GM12875 (cell line): ENCODE data around the gene SYT5.

Experiments used
- H3K4me3 ChIP-seq: one replicate; pipeline ENCODE4 v1.5.1; 2011; ENCODE audit warnings: low read depth, low read length, control low read depth
- TF ChIP-seq, protein P1 (sequence below): IDR thresholded peaks from 2 replicates; pipeline ENCODE4 v1.5.1; 2011; ENCODE audit warnings: low read depth, mild to moderate bottlenecking, control low read depth, inconsistent platforms, low read length, moderate library complexity, borderline replicate concordance; ENCODE audit not compliant: insufficient read depth

SYT5 gene

DNA sequence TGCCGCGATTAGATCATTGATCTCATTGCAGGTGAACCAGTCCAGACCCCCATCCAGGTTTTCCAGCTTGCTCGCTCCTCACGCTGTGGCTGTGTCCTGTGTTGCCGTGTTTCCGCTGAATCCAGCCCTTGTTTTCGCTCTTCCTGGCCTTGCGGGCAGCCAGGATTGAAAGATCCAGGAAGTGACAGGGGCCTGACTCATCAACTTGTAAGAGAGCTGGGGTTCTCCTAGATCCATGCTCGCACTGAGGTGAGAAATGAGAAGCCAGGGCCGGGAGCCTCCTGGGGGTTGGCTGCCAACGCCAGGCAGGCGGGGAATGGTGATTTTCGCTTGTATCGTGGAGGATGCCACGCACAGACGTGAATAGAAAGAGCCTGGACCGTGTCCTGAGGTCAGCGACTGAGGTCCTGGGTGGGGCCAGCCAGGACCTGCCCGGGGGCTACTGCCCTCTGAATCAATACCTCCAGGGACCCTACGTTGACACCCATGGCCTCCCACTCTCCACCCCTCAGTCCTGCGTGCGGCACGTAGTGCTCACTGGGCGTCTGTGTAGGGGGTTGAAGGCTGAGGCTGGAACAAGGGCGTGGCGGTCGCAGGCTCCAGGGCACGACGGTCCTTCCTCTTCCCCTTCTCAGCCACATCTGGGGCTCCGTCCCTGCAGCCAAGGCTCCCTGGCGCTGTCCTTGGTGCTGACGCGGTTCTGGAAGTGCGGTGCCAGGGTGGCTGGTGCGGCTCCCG is 36.5 kb upstream of the SYT5 start:
- peak overlapping the region; percentile 15 for H3K4me3 ChIP-seq
- TF ChIP-seq, protein P1, sequence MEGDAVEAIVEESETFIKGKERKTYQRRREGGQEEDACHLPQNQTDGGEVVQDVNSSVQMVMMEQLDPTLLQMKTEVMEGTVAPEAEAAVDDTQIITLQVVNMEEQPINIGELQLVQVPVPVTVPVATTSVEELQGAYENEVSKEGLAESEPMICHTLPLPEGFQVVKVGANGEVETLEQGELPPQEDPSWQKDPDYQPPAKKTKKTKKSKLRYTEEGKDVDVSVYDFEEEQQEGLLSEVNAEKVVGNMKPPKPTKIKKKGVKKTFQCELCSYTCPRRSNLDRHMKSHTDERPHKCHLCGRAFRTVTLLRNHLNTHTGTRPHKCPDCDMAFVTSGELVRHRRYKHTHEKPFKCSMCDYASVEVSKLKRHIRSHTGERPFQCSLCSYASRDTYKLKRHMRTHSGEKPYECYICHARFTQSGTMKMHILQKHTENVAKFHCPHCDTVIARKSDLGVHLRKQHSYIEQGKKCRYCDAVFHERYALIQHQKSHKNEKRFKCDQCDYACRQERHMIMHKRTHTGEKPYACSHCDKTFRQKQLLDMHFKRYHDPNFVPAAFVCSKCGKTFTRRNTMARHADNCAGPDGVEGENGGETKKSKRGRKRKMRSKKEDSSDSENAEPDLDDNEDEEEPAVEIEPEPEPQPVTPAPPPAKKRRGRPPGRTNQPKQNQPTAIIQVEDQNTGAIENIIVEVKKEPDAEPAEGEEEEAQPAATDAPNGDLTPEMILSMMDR = no peak

DNA sequence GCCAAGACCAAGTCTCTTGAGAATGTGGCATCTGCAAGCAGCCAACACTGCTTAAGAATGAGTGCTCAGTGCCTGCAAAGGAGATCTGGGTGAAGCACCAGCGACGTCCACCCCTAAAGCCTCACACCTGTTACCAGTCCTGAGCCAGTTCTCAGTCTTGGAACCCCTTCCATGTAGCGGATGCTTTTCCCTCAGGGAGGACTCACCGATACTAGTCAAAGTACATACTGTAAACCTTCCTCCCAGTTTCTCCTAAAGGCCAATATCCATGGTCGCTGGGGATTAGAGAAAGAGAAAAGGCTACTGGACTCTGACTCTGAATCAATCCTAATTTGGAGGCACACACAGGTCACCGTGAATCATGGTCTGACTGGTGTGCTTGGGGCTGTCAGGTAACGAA is 33.5 kb upstream of the SYT5 start:
- H3K4me3 ChIP-seq = no peak overlapping the region
- TF ChIP-seq, protein P1 = no peak

DNA sequence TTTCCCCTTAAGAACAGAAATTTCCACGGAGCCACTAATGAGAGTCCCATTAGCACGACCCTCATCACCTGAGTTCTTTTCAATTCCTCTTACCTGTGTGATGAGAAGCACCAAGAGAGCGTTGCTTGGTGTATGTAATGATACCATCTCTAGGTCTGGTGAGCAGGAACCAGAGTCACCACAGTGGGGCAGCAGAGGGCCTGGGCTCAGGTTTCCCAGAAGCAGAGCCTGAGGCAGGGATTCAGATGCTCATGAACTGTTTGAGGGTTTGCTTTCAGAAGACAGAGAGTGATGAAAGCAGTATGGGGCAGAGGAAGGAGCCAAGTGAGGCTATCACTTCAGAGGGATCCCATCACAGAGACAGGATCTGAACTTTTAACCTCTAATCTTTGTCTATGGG is 32.4 kb upstream of the SYT5 start:
- TF ChIP-seq, protein P1 = peak; percentile 69
- H3K4me3 ChIP-seq = no peak overlapping the region

DNA sequence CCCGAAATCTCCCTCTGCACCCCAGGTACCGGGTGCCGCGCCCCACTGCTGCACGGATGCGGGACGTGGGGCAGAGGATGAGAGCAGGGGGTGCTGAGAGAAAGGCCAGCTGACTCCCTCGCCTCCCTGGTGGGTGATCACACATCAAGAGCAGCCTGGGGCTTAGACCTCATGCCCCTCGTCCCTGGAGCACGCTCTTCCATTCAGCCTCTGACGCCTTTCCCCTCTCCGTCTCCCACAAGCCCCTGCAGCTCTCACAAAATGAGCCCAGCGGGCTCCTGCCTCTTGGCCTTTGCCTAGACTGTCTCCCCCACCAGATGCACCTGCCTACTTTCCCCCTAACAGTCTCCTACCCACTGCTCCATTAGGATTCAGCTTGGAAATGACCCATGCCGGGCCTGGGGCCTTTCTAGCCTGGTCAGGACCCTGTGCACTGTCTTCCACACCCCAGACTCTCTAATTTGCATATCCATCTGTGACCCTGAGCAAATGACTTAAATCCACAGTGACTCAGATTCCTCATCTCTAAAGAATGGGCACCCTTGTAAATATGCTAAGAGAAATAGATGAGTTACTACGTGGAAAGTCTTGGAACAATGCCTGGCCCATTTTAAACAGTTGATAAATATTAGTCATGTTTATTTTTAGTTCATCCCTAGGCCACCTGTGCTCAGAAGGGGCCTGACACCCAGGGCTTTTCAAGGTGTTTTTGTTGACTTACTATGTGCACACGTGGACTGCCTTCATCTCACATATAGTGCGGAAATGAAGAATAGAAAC is 29.8 kb upstream of the SYT5 start:
- TF ChIP-seq, protein P1 = no peak
- no peak overlapping the region for H3K4me3 ChIP-seq

DNA sequence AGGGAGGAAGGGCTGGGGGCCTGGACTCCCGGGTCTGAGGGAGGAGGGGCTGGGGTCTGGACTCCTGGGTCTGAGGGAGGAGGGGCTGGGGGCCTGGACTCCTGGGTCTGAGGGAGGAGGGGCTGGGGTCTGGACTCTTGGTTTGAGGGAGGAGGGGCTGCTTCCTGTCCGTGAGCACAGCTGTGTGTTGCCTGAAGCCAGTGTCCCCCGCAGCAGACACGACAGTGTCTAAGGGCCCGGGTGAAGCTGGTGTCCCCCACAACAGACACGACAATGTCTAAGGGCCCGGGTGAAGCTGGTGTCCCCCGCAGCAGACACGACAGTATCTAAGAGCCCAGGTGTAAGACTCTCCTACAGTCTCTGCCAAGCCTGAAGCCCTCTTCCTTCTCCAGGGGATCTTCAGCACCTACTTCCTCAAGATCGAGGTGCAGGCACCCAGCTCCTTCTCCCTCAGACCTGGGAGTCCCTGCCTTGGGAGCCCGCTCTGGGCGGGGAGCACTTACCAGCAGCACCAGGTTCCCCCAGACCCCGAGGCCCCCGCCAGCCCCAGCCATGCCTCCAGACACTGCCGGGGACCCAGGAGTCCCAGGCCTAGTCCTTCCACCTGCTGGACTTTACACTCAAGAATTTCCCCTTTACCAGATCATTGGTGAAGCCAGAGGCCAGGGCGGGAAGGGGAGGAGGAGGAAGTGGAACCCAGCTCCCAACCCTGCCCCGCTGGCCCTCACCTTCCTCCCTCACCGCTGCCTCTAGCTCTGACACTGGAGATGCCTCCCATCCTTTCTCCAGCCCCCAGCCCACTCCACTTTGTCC is 29.0 kb upstream of the SYT5 start, which contains the start of gene PTPRH:
Gene PTPRH (minus strand): TSS at position 622 of the 813 bp plus-strand sequence. CDS start 68 bp downstream, at position 554.
- TF ChIP-seq, protein P1 = no peak

DNA sequence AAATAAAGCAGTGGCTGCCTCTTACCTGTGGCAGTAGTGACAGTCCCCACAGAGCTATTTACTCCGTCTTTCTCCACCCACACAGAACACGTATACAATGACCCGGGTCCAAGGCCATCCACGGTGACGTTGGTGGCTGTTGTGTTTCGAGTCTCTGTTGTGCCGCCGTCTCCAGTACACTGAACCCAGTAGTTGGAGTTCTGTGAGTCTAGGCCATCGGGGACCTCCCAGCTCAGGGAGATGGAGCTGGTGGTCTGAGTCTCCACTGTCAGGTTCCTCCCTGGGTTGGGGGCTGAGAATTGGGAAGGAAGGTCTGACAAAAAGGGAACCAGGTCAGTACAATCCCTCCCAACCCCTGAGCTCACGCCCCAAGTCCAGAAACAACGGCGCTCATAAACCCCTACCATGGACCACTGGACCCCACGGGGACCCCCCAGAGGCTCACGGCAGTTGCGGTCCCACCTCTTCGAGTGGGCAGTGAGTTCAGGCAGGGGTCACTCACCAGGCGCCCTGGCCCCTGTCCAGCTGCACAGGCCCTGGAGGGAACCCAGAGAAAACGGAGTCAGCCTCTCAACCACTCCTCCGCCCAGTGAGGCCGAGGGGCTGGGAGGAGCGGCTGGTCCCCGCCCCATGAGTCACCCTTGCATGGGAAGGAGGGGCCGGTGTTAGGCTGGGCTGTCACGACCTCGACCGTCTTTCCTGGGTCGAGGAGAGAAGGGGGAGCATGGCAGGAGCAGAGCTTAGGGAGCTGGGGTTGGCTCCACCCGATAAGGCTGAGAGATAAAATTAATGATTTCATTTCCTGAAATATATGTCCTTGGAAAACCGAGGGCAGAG is 26.8 kb upstream of the SYT5 start:
- no peak overlapping the region for H3K4me3 ChIP-seq
- TF ChIP-seq, protein P1 = no peak

More for the DNA sequence above, 29.0 kb upstream of the SYT5 start, which contains the start of gene PTPRH:
- no peak within 1 kb of the TSS for H3K4me3 ChIP-seq
